PC-9 (cell line): ENCODE data around the gene STAP2. TPM values are rescaled to one million over a fixed set of nuclear protein-coding genes. Genes with fewer than 3 reads are reported as not detected.

Source experiments
- BruUV-seq: library from RNA; stranded (reverse); fragments of 400-500 nt; replicated peaks from 2 replicates; lab custom pipeline; 2021; lab: Mats Ljungman, UMichigan
- CTCF ChIA-PET: fragments of 300-600 bp; sonication (Branson Sonifier 250); formaldehyde crosslinking; loops from one replicate; lab custom pipeline; 2022; ENCODE audit warnings: antibody characterized with exemption; lab: Charles Lee
- POLR2A ChIA-PET: fragments of 300-600 bp; sonication (Branson Sonifier 250); formaldehyde crosslinking; loops from one replicate; lab custom pipeline; 2022; ENCODE audit warnings: antibody characterized with exemption; ENCODE audit not compliant: unreplicated experiment; lab: Charles Lee
- DNase-seq, 2 experiments: peaks; one replicate each; pipeline versions ENCODE4 v3.0.0 to v3.0.0-alpha.2; 2015 to 2022; ENCODE audit warnings: mixed read lengths in 1 of 2
- H2AFZ ChIP-seq: fragments of 200-600 bp; sonication (generic); 2 replicates; pipeline ENCODE4 v1.8.1; 2017; ENCODE audit warnings: antibody characterized with exemption
- H3F3A ChIP-seq: fragments of 200-600 bp; sonication (generic); 2 replicates; pipeline ENCODE4 v1.8.1; 2017; ENCODE audit warnings: antibody characterized with exemption, mild to moderate bottlenecking, low read depth; ENCODE audit not compliant: insufficient read depth
- H3K27ac ChIP-seq: fragments of 200-600 bp; sonication (generic); 2 replicates; pipeline ENCODE4 v1.6.1; 2016; ENCODE audit warnings: mixed run types
- H3K27me3 ChIP-seq: fragments of 200-600 bp; sonication (generic); 2 replicates; pipeline ENCODE4 v1.6.1; 2016; ENCODE audit warnings: low read depth, mixed run types; ENCODE audit not compliant: insufficient read depth
- H3K36me3 ChIP-seq: fragments of 200-600 bp; sonication (generic); 2 replicates; pipeline ENCODE4 v1.6.1; 2016; ENCODE audit warnings: low read depth, mixed run types
- H3K4me1 ChIP-seq: fragments of 200-600 bp; sonication (generic); replicated peaks from 2 replicates; pipeline ENCODE4 v1.6.1; 2016; ENCODE audit warnings: mixed run types; ENCODE audit not compliant: insufficient read depth
- H3K4me2 ChIP-seq: fragments of 200-600 bp; sonication (generic); 2 replicates; pipeline ENCODE4 v1.6.1; 2017; ENCODE audit warnings: mixed run types
- H3K4me3 ChIP-seq: fragments of 200-600 bp; sonication (generic); 2 replicates; pipeline ENCODE4 v1.6.1; 2016; ENCODE audit warnings: mixed run types
- H3K79me2 ChIP-seq: fragments of 200-600 bp; sonication (generic); 2 replicates; pipeline ENCODE4 v1.6.1; 2017; ENCODE audit warnings: low read depth, mixed run types
- H3K9me2 ChIP-seq: fragments of 200-600 bp; sonication (generic); 2 replicates; pipeline ENCODE4 v1.8.1; 2017; ENCODE audit warnings: mild to moderate bottlenecking; ENCODE audit not compliant: insufficient read depth
- H3K9me3 ChIP-seq: fragments of 200-600 bp; sonication (generic); 2 replicates; pipeline ENCODE4 v1.8.1; 2016; ENCODE audit warnings: low read depth; ENCODE audit not compliant: insufficient read depth
- H4K20me1 ChIP-seq: fragments of 200-600 bp; sonication (generic); 2 replicates; pipeline ENCODE4 v1.8.1; 2017; ENCODE audit not compliant: insufficient read depth
- CTCF ChIP-seq: fragments of 200-600 bp; sonication (generic); conservative IDR thresholded peaks from 2 replicates; pipeline ENCODE4 v1.6.1; 2017; ENCODE audit warnings: mixed run types, antibody characterized with exemption, mild to moderate bottlenecking, moderate library complexity
- EZH2 ChIP-seq: fragments of 200-600 bp; sonication (generic); IDR thresholded peaks from 2 replicates; pipeline ENCODE4 v1.8.0; 2017; ENCODE audit warnings: antibody characterized with exemption, low read depth
- intact Hi-C: fragments of 100-400 bp; cut with micrococcal nuclease; formaldehyde crosslinking; loops from one replicate; pipeline ENCODE4 v1.10.0; 2022; ENCODE audit not compliant: unreplicated experiment
- total RNA-seq: library from RNA; stranded (reverse); gene quantifications from 2 replicates; pipeline ENCODE4 v1.2.3, GENCODE V29; 2021

The STAP2 gene
- total RNA-seq, 1 experiment from 2014 or later, result 29.8 TPM

- H3K4me1 ChIP-seq, result no peaks in the 10 kb centered on the region
- BruUV-seq, result TSS peak; percentile 51
- H3K36me3 ChIP-seq, result no peaks in the 10 kb centered on the region
- TF ChIP-seq CTCF (no peak), EZH2 (no peak)
- CTCF ChIA-PET, result no interaction called here
- H3K9me3 ChIP-seq, result no peaks in the 10 kb centered on the region
- POLR2A ChIA-PET, result interaction anchor here (0.6 kb wide), 1 partner anchor 17 kb away, joined by 4 read pairs; the partner anchor contains the start of gene MPND
- intact Hi-C loops, result no loop called here
- no peaks in the 10 kb centered on the region for H3K27me3 ChIP-seq
- no peak for DNase-seq
- H3K27ac ChIP-seq, result no peak overlapping the region
- H2AFZ ChIP-seq, result no peak overlapping the region
- no peaks in the 10 kb centered on the region for H3K9me2 ChIP-seq
- H3K79me2 ChIP-seq, result no peaks in the 10 kb centered on the region
- no peaks in the 10 kb centered on the region for H4K20me1 ChIP-seq
- H3F3A ChIP-seq, result no peaks in the 10 kb centered on the region
- H3K4me2 ChIP-seq, result no peak overlapping the region
- H3K4me3 ChIP-seq, result no peak overlapping the region
These were observed 22.1 kb upstream of the STAP2 start for GRCh38 chr19:4360641-4361151.

GRCh38 chr19:4360081-4360569 lies 21.5 kb upstream of the STAP2 start:
- Histone ChIP-seq H3K79me2 (no peaks in the 10 kb centered on the region), H3K4me3 (no peak overlapping the region), H3K36me3 (no peaks in the 10 kb centered on the region), H3K9me2 (no peaks in the 10 kb centered on the region), H3F3A (no peaks in the 10 kb centered on the region), H3K9me3 (no peaks in the 10 kb centered on the region), H3K4me1 (no peaks in the 10 kb centered on the region), H2AFZ (no peak overlapping the region), H3K27me3 (no peaks in the 10 kb centered on the region), H3K27ac (no peak overlapping the region), H3K4me2 (no peak overlapping the region), H4K20me1 (no peaks in the 10 kb centered on the region)
- BruUV-seq, result no TSS peak
- intact Hi-C loops, result no loop called here
- CTCF ChIA-PET, result no interaction called here
- no peak for DNase-seq
- POLR2A ChIA-PET, result interaction anchor here (0.6 kb wide), 1 partner anchor 17 kb away, joined by 4 read pairs; the partner anchor contains the start of gene MPND
- TF ChIP-seq CTCF, result no peak
- no peak for TF ChIP-seq EZH2

- Histone ChIP-seq H4K20me1 (no peaks in the 10 kb centered on the region), H3K27ac (no peak overlapping the region), H3F3A (no peaks in the 10 kb centered on the region), H3K36me3 (no peaks in the 10 kb centered on the region), H3K27me3 (no peaks in the 10 kb centered on the region), H3K4me2 (no peak overlapping the region), H2AFZ (no peak overlapping the region), H3K4me3 (no peak overlapping the region), H3K4me1 (no peaks in the 10 kb centered on the region), H3K9me2 (no peaks in the 10 kb centered on the region), H3K9me3 (no peaks in the 10 kb centered on the region), H3K79me2 (no peaks in the 10 kb centered on the region)
- BruUV-seq, result no TSS peak
- no peak for TF ChIP-seq EZH2
- TF ChIP-seq CTCF, result no peak
- CTCF ChIA-PET, result no interaction called here
- no peak for DNase-seq
- intact Hi-C loops, result no loop called here
- POLR2A ChIA-PET, result no interaction called here
These were observed 21.0 kb upstream of the STAP2 start for GRCh38 chr19:4359627-4360000.
